Spleen (tissue), 7 donors: ENCODE results near the gene ME2.

ENCODE experiments used
- CTCF ChIP-seq, 11 experiments: fragments of 200-600 bp in 7 of 11; fragments of 450-650 bp in 4 of 11; sonication (generic) in 4 of 11; IDR thresholded peaks in 8 of 11; conservative IDR thresholded peaks in 3 of 11; 1 replicate in 7 of 11; 2 replicates in 4 of 11; pipeline versions ENCODE4 v1.4.0 to v1.8.0; 2016 to 2021; ENCODE audit warnings: antibody characterized with exemption in 11 of 11, inconsistent platforms in 4 of 11, mild to moderate bottlenecking in 1 of 11
- POLR2AphosphoS5 ChIP-seq, 3 donors: sonication (generic); formaldehyde crosslinking; IDR thresholded peaks; one replicate each; pipeline ENCODE4 v1.5.1; 2017; ENCODE audit warnings: antibody characterized with exemption in 3 of 3
- donor health status: DM: no; HTN: no; CAD: no; lungs with moderate emphysema.
- donor health status: DM: no; HTN: no; CAD: no.
- donor health status: DM: no; HTN: no; CAD: no.

- TF ChIP-seq CTCF (IDR thresholded peaks at IDR 0.05 in 8 of 11, conservative IDR thresholded peaks at IDR 0.05 in 3 of 11) (no peak), POLR2AphosphoS5 (IDR thresholded peaks at IDR 0.05) (no peak)
These were observed 16.5 kb upstream of the ME2 start for GRCh38 chr18:50862401-50862800.
